EL (cell line): ENCODE data around the gene LIG1.

Experiments
- DNase-seq: peaks from one replicate; pipeline ENCODE4 v3.0.0-alpha.2; 2016

LIG1 gene

GRCh38 chr19:48181505-48181904, 11.4 kb upstream of the LIG1 start:
- no peak for DNase-seq

- no peak for DNase-seq
Observed at GRCh38 chr19:48176226-48176625, 6.1 kb upstream of the LIG1 start.

- DNase-seq = no peak
Observed at GRCh38 chr19:48175578-48175977, 5.4 kb upstream of the LIG1 start.

- DNase-seq = no peak
Observed at GRCh38 chr19:48174445-48175030, 4.4 kb upstream of the LIG1 start.

GRCh38 chr19:48171710-48172109, 1.6 kb upstream of the LIG1 start:
- no peak for DNase-seq

GRCh38 chr19:48170817-48171347, 738 bp upstream of the LIG1 start:
- DNase-seq = no peak

GRCh38 chr19:48169578-48169938, 586 bp downstream of the LIG1 start:
- peak; percentile 63 for DNase-seq

- no peak for DNase-seq
Observed at GRCh38 chr19:48168689-48169088, 1.5 kb downstream of the LIG1 start.

- DNase-seq = no peak
Observed at GRCh38 chr19:48158210-48158790, 11.8 kb downstream of the LIG1 start.

- no peak for DNase-seq
Observed at GRCh38 chr19:48154003-48154402, 16.1 kb downstream of the LIG1 start.

- peak; percentile 68 for DNase-seq
Observed at GRCh38 chr19:48152551-48152950, 17.6 kb downstream of the LIG1 start.

- no peak for DNase-seq
Observed at GRCh38 chr19:48149430-48149829, 20.7 kb downstream of the LIG1 start.

GRCh38 chr19:48148576-48148975, 21.6 kb downstream of the LIG1 start:
- no peak for DNase-seq

GRCh38 chr19:48147597-48148175, 22.5 kb downstream of the LIG1 start:
- no peak for DNase-seq

- no peak for DNase-seq
Observed at GRCh38 chr19:48139053-48139452, 31.1 kb downstream of the LIG1 start.

GRCh38 chr19:48137411-48137810, 32.7 kb downstream of the LIG1 start:
- no peak for DNase-seq

GRCh38 chr19:48136547-48136946, 33.6 kb downstream of the LIG1 start:
- DNase-seq = no peak

GRCh38 chr19:48135411-48135810, 34.7 kb downstream of the LIG1 start:
- no peak for DNase-seq

- DNase-seq = no peak
Observed at GRCh38 chr19:48133094-48133493, 37.0 kb downstream of the LIG1 start.

- no peak for DNase-seq
Observed at GRCh38 chr19:48127561-48127960, 42.6 kb downstream of the LIG1 start.

- DNase-seq = peak; percentile 51
Observed at GRCh38 chr19:48123907-48124651, 46.1 kb downstream of the LIG1 start.

GRCh38 chr19:48122421-48122820, 47.7 kb downstream of the LIG1 start:
- DNase-seq = no peak

- DNase-seq = peak; percentile 81
Observed at GRCh38 chr19:48121909-48122371, 48.2 kb downstream of the LIG1 start.

GRCh38 chr19:48121066-48121465, 49.1 kb downstream of the LIG1 start:
- DNase-seq = no peak
